ENCODE results near the gene NFIX.

Gene NFIX

GRCh38 chr19:13006431-13007281 is 11.4 kb downstream of the NFIX start:
- FAIRE-seq = no peak
- DNase-seq (ENCODE audit: insufficient read length, low spot score) = no peak

DNA sequence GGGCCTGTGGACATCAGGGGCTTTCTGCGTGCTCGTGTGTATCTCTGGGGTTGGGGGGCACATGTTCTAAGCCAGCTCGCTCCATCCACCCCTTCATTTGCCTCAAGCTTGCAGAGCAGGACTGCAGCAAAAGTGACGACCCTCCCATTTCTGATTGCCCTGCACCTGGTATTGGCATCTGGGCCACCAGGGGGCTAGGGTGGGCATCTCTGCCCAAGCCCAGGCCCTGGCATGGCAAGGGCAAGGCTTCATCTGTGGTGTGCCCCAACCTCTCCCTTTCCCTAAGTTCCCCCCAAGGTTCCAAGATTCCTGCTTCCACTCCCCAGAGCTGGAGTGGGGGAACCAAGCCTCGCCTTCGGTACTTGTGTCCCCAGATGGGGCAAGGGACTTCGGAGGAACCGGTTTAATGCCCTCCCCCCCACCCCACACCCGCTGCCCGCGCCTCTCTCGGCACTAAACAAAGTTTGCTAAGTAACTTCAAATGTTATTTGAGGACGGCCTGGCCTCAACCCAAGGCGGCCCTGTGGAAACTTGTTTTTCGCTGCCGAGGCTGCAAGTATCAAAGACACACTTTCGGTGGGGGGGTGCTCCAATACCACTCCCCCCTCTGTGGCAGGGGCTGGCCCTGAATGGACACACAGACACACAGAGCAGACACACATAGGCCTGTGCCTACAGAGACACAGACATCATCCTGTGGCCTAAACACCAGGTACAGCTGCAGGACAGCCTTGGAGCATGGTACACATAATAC is 12.2 kb downstream of the NFIX start:
- DNase-seq (ENCODE audit: insufficient read length, low spot score) (no peak), FAIRE-seq (peak; percentile 42)

GRCh38 chr19:13008926-13009787 is 13.9 kb downstream of the NFIX start:
- FAIRE-seq (peak; percentile 16), DNase-seq (ENCODE audit: insufficient read length, low spot score) (no peak)

DNA sequence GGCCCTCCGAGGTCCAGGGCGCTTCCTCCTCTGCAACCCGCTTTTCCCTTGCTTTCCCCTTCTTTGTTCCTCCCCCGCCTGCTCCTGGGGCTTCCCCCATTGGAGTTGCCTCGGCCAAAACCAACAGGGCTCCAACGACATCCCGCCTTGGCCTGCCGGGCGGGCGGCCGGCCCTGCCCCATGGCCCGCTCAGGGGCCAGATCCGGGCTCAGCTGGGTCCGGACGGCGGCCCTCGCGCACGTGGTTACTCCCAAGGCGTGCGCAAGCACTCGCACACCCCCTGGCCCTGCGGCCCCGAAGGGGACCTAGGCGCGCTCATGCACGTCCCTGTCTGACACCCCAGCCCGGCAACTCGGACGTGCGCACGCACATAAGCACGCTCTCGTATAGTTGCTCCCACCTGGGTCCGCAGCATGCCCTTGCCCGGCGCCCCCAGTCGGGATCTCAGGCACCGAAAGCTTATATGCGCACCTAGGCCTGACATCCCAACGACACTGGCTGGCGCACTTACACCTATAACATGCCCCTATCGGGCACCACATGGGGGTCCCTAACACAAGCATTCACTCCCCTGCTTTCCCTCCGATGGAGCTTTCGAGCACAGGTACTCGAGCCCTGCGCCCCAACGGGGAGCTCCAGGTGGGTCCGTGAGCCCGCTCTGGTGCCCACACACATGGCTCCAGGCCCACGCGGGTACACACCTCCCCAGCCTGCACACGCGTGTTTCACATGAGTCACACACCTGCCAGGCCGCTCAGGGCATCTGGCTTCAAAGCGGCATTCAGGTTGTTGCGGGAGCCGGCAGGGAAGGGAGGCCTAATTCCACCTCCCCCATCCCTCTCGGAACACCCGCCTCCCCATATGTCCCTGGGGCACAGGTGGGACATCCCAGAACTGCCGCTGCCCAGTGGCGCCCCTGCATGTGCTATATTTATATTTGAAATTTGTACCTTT is 15.0 kb downstream of the NFIX start:
- DNase-seq (ENCODE audit: insufficient read length, low spot score) (no peak), FAIRE-seq (no peak)

- no peak for FAIRE-seq
- no peak for DNase-seq (ENCODE audit: insufficient read length, low spot score)
Observed at GRCh38 chr19:13010992-13011652, 15.8 kb downstream of the NFIX start.

- FAIRE-seq (no peak), DNase-seq (ENCODE audit: insufficient read length, low spot score) (no peak)
Observed at GRCh38 chr19:13011653-13012389, 16.5 kb downstream of the NFIX start.

DNA sequence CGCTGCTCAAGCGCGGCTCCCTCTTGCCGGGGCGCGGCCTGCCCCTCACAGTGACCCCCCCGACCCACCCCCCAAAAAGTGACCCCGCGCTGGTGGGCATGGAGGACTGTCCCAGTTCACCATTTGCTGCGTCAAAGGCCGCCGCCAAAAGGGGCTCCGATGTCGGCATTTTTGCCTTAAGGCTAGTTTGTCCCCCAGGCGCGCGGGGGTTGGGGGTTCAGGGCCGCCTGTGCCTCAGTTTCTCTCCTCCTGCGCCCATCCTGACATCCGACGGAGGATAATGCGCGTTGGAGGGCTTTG is 17.1 kb downstream of the NFIX start:
- FAIRE-seq (no peak), DNase-seq (ENCODE audit: insufficient read length, low spot score) (no peak)

GRCh38 chr19:13012690-13013608 is 17.7 kb downstream of the NFIX start:
- FAIRE-seq = no peak
- no peak for DNase-seq (ENCODE audit: insufficient read length, low spot score)

DNA sequence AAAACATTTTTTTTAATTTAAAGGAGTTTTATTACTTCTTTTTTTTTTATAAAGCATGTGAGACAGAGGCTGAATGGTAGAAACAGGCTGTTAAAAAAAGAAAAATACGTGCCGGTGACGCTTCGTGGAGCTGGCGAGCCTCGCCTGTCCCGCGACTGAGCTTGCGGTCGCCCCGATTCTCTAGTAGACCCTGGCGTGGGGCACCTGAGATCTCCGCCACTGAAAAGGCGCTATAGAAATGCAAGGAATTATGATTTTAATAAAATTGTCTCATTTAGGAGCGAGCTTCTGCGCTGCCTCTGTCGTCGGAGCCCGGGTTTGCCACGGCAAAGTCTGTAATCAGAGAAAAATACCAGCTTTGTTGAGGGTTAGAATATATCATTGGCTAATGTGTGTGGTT is 18.4 kb downstream of the NFIX start:
- DNase-seq (ENCODE audit: insufficient read length, low spot score) (no peak), FAIRE-seq (no peak)

- DNase-seq (ENCODE audit: insufficient read length, low spot score) (no peak), FAIRE-seq (no peak)
Observed at GRCh38 chr19:13014101-13014920, 19.0 kb downstream of the NFIX start.

GRCh38 chr19:13014921-13015280 is 19.6 kb downstream of the NFIX start:
- FAIRE-seq (no peak), DNase-seq (ENCODE audit: insufficient read length, low spot score) (no peak)

DNA sequence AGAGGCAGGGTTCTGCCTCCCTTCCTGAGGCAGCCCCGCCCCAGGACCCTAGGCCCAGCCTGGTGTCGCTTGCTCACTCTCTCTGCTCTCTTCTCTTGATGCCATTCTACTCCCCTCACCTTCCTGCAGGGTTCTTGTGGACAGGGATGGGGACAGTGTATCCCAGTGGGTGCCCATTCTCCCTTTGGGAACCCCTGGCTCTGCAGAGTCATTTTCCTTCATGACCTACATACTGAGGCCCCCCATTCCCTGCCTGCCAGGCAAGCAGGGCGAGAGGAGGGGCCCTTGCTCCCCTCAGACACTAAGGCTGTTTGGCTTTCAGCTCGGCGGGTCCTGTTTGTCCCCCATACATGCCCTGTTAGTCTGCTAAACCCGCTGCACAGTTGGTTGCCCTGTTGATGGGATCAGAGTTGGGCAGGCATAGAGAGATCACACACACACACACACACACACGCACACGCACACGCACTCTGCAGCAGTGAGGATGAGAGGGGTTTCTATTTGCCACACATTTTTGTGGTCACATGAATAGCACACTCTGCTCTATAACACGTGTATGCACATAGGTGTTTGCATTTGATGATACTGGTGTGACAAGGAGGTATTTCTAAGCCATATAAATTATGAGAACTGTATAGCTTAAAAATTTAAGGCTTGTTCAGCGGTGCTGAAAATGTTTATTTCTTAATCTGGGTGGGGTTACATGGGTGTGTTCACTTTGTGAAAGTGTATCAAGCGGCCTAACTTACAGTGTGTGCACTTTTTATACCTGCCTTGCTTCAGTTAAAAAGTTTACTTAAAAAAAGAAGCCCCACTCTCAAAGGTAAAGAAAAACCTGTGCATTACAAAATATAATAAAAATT is 20.3 kb downstream of the NFIX start:
- no peak for FAIRE-seq
- no peak for DNase-seq (ENCODE audit: insufficient read length, low spot score)

DNA sequence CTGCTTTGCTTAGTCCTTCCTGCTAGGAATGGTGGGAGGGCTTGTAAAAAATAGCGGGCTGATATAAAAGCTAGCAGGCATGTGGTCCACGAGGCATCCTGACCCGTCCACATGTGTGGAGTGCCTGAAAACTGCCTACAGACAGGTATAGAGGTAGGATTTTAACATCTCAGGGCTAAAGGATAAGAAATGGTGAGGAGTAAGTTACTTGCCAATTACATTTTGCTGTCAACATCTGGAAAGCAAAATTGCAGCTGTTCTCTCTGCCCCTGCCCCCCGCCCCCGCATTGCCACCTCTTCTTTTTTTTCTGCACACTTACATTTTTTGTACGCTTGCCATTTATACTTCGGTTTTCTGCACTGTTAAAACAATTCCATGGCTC is 21.0 kb downstream of the NFIX start:
- DNase-seq (ENCODE audit: insufficient read length, low spot score) (no peak), FAIRE-seq (no peak)

DNA sequence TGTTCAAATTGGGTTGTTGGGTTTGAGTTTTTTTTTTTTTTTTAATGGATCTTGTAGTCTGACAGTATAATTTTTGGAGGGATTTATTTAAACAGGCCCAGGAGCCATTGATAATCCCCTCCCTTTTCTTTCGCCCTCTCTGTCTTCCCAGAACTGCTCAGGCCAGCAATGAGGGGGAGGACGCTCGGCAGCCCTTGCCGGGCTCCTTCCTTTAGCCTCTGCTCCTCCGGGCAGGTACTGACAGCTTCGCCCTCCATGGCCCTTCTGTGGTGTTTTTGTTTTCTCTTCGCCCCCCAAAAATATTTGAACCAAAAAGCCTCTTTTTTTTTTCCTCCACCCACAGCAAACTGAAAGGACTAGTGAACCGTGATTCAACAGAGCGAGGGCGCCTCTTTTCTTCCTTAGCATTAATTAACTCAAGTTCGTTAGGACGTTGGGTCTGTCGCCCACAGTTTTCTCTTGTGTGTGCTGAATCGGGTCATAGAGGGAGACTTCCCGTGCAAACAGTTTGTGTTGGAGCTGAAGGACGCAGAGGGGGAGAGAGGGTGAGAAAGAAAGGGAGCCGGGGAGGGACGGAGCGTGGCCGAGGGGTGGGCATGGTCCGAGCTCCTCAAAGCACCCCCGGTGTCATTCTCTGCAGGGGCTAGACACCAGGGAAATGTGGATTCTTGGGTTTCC is 21.5 kb downstream of the NFIX start:
- FAIRE-seq = no peak
- DNase-seq (ENCODE audit: insufficient read length, low spot score) = no peak

DNA sequence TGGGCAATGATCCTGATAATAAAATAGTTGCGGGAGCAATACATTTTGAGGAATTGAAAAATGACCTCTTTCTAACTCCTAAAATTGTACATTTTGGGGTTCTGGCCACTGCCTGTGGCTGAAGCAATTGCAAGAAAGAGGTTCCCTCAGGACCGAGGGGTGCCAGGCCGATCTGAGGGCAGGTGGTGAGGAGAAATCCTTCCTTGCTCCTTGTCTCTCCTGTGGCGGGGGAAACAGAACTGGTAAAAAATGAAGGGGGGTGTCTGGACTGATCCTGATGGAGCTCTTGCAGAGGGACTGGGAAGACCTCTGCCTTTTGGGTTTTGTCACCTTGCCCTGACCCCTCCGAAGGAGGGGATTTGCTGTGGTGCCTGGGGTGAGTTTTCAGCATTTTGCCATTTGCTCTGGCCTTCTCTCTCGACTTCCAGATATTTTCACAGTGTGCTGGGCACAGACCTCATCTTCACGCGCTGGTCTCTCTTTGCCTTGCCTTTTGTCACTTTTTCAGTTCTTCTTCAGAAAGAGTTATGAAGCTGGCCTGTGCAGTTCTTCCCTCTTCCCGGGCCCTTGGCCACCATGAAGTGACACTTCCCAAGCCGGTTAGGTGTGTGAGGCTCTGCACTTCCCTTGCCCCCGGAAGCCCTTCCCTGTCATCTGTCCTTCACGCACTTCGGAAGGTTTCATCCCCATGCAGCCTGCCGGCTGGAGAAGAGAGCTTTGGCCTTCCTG is 22.2 kb downstream of the NFIX start:
- FAIRE-seq (no peak), DNase-seq (ENCODE audit: insufficient read length, low spot score) (no peak)

Data from HTR-8/SVneo (cell line).